Activated naive CD4-positive, alpha-beta T cell treated with Interleukin-2 at 50 U/mL for 16 hours (primary cell): ENCODE measurements around the gene BARHL2.

Experiments
- DNase-seq: peaks from one replicate; pipeline ENCODE4 v3.0.0-alpha.2; 2020

Gene BARHL2

DNA sequence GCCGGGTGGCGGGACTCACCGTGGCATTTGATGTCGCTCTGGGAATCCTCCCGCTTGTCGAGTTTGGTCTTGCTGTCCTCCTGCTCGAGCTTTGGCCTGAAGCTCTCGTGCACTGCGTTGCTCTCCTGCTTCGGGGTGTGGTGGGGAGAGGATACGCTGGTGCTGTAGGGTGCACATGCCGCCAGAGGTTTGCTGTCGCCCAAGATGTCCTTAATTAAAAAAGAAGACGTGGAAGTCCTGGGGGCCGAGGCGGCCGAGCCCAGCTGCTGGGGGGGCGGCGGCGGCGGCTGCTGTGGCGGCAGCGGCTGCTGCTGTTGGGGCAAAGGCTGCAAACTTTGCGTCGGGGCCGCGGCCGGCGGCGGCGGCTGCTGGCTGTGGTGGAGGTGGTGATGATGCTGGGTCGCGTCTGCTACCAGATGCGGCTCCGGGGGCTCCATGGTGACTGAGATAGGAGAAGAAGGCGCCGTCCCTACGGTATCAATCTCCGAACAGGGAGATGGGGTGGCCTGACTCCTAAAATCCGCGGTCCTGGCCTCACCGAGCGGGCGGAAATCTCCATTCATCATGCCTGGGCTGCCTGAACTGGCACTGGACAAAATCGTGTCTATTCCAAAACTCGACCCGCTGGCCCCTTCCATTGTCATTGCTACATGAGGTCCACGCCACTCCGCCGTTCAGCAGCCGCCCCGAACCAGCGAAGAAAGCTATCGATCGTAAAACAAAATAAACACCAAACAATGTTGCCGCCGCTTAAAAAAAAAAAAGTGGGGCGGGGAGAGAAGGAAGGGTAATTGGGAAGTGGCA is at the start of gene BARHL2:
BARHL2 (minus strand) TSS at position 751 of the 804 bp plus-strand sequence; CDS start at position 644, 107 bp downstream.
- DNase-seq: no peak

- no peak for DNase-seq
Measured at GRCh38 chr1:90763930-90764329, 46.8 kb upstream of the BARHL2 start.

DNA sequence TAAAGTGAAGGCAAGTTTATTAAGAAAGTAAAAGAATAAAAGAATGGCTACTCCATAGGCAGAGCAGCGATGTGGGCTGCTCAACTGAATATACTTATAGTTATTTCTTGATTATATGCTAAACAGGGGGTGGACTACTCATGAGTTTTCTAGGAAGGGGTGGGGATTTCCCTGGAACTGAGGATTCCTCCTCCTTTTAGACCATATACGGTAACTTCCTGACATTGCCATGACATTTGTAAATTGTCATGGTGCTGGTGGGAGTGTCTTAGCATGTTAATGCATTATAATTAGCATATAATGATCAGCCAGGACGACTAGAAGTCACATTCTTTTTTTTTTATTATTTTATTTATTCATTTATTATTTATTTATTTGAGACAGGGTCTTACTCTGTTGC is 46.4 kb upstream of the BARHL2 start:
- DNase-seq: no peak

DNA sequence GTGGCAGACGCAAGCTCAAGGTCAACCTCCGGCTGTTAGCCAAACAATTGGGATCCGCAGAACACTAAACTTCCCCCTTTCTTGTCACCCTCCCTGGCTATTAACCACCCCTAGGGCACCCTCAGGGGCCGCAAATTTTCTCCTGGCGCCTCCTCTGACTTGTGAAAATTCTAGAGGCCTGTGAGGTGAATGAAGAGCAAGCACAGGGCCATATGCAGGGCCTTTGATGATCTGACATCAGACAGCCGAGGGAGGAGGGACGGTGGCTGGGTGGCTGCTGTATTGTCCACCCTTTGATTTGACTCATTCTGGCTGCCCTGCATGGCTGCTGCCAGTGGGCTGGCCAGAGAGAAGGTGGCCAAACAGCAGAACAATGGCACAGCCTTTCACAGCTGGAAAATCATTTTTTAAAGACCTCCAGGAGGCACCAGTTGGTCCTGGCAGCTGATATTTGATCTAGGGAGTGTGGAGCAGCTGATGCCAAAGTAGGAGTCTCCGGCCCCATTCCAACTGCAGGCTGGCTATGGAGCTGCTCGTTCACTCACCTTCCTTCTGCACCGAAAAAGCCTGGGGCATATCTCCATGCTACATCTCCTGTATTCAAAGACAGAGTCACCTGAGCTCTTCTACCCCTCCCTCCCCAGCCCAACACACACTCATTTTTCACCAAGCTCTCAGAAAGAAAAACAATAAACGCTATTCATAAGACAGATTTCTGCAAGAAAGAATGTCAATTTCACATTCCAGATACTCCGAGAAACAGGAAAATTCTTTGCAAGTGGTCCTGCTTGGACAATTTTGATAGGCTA is 44.9 kb upstream of the BARHL2 start:
- no peak for DNase-seq

GRCh38 chr1:90761156-90761555 is 44.1 kb upstream of the BARHL2 start:
- no peak for DNase-seq

DNA sequence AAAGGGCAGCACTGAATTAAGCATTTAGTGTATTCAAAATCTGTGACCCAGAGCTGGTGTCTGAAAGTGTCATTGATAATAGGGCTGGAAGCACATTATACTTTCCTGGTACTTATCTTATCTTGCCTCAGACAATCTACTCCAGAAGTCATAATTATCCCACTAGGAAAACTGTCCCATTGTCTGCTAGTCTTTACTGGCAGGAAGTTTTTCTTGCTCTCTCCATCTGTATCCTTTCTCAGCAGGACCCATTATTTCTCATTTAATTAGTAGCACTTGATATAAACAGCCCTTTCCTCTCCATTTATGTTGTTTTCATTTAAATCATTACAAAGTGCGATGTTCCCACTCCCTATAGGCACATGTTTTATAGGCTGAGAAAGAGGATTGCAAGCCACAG is 36.5 kb upstream of the BARHL2 start:
- DNase-seq: no peak

- DNase-seq: no peak
Measured at GRCh38 chr1:90748668-90749067, 31.6 kb upstream of the BARHL2 start.

DNA sequence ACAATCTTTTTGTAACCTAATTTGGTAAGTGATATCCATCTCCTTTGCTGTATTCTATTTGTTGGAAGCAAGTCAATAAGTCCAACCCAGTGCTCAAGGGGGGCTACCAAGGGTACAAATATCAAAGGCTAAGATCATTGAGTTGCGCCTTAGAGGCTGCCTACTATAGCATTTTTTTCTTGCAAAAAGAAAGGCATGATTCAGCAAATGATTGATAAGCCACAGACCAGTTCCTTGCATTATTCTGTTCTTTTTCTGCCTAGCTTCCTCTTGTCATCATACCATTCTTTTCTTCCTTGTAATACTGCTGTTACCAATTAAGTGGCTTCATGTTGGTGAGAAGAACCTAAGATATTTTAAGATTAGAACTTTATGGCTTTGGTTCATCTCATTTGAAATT is 29.8 kb upstream of the BARHL2 start:
- DNase-seq: no peak

GRCh38 chr1:90745972-90746371 is 28.9 kb upstream of the BARHL2 start:
- no peak for DNase-seq

DNA sequence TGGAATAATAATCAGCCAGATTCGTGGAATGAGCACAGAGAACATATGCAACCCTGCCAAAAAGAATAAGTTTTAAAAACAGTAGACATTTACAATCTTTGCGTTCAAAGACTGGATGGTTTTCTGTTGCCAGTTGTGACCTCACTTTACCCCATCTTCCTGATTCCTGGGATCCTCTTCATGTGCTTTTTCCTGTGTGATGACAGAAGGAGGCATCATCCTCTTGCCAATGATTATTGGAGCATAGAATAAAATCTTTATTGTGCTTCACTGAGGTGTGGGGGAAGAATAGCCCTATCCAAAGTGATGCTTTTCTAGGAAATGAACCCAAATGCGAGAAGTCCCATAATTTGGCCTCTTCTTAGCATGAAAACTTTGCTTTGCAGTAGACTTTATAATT is 15.0 kb upstream of the BARHL2 start:
- DNase-seq: no peak

DNA sequence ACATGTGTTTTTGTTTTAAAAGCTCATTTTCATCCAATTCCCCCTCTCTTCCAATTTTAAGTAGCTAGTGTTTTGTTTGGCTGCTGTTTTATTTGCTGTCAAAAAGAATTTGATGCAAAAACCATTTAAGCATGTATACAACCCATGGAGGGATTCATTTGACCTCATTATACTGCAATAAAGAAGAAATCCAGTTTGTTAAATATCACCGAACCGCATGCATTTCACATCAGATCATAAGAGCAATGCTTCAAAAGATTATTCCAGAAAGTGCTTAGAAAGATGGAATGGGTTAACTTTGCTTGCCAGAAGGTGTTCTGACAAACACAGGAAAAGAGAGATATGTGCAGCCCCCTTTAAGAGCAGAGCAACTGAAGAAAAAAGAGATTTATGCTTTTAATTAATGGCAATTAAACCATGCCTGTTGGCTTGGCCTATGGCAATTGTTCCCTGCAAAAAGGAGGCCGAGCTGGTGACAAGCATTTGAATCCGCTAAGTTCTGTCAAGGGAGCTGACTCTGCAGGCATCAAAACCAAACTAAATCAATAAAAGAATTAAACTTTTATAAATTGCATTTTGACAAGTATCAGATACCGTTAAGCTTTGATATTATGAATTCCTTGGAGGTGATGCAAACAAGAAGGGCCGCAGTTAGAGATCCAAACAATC is 14.4 kb upstream of the BARHL2 start:
- no peak for DNase-seq

DNA sequence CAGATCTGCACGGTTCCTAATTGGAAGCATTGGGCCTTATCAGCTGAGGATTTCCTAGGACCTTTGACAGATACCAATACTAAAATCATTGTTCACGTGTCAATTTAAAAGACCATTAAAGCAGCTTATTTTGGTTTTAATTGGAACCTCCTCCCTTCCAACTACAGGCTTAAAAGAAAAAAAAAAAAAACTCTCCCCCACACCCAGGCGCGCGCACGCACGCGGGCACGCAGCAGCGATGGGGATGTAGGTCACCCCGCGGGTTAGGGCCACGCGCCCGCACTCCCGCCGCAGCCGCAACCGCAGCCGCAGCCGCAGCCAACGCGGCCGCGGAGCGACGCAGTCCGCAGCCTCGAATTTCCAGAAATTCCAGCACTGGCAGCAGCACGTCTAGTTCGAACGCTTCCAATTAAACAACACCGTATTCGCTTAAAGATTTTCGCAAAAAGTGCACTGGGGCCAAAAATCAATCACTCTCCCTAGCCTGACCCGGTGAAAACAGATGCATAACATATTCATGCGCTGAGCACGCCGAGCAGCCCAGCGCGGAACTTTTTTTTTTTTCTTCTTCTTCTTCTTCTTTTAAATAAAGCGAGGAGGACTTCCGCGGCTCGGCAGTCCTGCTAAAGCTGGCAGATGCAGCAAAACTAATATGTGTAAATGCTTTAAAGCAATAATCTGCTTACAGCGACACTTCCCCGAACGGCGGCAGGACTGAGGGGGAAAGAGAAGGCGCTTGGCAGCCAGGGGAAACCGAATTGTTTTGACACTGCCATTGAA is 13.3 kb upstream of the BARHL2 start:
- DNase-seq: no peak

DNA sequence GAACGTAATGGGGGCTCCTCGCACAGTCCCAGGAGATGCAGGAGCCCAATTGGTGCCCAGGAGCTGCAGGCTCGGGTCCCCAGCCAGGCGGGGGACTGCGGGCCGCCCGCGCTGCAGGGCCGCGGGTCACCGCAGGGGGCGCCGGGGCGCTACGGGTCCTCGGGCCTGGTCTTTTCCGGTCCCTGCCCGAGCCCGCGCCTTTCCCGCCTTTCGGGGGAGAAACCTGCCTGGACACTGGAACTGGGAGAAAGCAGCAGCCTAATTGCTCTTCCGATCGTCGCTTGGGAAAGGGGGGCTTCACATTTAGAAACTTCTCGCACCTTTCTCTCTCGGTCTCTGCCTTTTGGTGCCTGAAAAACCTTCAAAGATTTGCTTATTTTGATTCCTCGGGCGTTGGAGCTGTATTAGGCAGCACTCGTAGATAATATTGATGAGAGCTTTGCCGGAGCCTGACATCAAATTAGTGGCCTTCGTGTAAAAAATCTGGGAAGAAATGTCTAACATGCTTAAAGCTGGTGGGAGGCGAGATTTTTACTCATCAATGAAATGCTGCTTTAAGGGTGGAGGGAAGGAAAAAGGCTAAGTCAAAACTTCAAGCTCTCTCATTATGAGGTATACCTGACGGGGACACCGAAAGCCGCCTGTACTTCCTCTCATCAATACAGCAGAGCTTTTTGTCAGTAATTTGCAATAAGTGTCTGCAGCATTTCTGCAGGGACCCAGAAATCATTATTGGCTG is 12.6 kb upstream of the BARHL2 start:
- DNase-seq: no peak

DNA sequence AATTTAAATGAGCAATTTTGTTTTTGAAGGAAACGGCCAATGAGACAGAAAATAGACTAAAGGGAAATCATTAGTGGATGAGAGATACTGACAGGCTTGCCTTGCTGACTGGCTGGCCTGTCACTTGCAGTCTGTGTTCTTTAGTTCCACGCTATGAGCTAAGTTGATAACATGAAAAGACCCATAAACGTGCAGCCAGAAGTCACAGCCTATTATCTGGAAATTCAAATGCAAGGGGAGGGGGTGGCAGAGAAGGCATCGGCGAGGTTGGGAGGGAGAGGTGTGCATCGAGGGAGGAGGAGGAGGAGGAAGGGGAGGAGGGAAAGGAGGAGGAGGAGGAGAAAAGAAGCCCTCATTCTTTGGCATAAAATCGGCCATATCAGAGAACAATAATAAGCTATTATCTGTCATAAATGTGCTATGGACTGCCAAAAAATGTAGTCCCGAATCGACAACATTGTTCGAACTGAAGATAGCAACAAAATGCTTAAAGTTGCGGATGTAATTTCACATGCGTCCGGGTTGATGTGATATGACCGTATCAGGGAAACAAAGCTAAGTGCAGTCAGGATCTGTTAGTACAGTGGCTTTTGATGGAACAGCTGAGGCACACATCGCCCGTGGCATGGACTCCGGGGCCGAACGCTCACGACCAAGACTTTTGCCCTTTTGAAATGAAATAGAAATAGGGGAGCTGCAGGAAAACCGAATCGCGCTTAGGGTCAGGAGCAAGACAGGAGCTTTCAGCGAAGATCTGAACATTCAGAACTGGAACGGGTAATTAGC is 11.6 kb upstream of the BARHL2 start:
- DNase-seq: no peak

- no peak for DNase-seq
Measured at GRCh38 chr1:90727917-90728501, 10.9 kb upstream of the BARHL2 start.

DNA sequence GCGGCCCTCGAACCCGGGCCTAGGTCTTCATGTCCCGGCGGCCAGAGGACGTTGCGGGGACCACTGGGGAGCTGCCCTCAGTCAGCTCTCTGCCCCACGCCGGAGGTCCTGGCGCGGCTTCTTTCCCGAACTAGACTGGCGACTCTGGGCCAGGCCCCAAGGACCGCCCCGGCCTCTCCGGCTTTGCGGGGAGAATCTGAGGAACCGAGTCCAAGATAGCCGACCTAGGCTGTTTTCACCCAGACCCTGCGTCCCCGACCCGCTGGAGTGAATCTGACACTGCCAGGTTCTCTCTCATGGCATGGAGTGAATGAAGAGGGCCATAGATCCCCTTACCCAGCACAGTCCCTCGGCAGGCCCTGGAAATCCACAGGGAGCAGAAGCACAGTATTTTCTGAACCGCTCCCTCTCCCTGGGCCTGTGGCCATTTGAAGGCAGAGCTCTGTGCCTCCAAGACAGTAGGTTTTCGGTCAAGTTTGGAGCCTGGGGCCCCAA is 9.9 kb upstream of the BARHL2 start:
- no peak for DNase-seq

DNA sequence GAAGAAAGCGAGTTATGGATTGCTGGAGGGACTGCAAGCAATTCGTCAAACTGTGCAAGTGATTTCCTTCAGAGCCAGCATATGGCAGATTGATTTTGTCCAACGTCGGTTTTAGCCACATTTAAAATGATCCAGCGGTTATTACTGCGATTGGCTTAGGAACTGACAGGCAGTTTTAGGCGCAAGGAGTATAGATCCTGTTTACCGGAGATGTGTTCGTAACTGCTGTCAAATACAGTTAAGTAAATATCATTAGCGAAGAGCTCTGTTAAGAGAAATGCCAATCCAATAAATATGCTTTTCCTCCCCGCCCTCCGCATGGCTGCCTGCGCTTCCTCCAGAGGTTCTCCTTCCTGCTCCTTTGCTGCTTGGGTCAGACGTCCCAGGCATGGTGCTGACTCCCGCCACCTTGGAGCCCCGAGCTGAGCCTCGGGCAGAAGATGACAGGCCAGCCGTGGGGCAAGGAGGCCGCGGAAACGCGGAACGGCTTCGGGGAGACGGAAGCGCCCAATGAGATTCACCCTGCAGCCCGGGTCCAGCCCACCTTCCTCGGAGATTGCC is 9.4 kb upstream of the BARHL2 start:
- no peak for DNase-seq

DNA sequence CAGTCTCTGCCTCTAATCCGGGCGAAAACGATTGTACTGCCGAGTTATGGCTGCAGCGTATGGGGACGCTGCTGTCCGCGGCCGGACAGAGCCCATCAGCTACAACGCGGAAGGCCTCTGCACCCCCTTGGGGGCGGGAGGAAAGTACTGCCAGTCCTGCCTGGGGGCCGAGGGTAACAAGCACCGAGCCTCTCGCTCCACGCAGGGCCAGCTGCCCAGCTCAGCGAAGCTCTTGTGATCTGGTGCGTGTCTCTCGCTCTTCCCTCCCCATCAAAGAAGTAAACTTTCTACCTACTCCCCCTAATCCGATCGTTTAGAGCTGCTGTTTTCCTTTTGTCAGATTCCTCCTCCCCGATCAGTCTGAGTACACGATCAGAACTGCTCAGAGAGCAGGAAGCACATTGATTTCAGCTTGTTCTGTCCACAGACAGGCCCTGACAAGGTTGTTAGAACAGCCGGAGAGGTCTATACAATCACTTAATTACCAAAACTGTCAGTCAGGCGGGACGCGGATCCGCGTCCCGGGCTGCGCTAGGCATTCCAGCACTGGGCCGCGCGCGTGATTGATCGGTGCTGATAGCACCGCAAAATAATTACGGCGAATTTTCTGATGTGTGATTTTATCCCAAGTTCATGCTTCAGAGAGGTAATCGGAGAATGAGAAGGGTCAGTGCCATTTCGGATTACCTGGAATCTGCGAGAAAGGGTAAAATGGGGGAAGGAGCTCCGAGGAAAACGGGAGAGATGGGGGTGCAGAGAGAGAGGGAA is 8.7 kb upstream of the BARHL2 start:
- no peak for DNase-seq

- DNase-seq: no peak
Measured at GRCh38 chr1:90724926-90725656, 8.0 kb upstream of the BARHL2 start.
